SIG-M5 treated with dmso at 0.1 percent for 504 hours (cell line): ENCODE measurements around the gene SYNC.
A peak's percentile ranks its signal among the peaks of the same experiment; 100 is the strongest.
"Not testable (repeated sequence)": the region's sequence is repeated elsewhere in the genome, so short reads cannot be mapped to it uniquely, and the experiment has no call there.

Experiments
- DNase-seq: peaks from one replicate; lab custom pipeline; 2025; ENCODE audit not compliant: unreplicated experiment; lab: John Stamatoyannopoulos, UW

The SYNC gene

DNA sequence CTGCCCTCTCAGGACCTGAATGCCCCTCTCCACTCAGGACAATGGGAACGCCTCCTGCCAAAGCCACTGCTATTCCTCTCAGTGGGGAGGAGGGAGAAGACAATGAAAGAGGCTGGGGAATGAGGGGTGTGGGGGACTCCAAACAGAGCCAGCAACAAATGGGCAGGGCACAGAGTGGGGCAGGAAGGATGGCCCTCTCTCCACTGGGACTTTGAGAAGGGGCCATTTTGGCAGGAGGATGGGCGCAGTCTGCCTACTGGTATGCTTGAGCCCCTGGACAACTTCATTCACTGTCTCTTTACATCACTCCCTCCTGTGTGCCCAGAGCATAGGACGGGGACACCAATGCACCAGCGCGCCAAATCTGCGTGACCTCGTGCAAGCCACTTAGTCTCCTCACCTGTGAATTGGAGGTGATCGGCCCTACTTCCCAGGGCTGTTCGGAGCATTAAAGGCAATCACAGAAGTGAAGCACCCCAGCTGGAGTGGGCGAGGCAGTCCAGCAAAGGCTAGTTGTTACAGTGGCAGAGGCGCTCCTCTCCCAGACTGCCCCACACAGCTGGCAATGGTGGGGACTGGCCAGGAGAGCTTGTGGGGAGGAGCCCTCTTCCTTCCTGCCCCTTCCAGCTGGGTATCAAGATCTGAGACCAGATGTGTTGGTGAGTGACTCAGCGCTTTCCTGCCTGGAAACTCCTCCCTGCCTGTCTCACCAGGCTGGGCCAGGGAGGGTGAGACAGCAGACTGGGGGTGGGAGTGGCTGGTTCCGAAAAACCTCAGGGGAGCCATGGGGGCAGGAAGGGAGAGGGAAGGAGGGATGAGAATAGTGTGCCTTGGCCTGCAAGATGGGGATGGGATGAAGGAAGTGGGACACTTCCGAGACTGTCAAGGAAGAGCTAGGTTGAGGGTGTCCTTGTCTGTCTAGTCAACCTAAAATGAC, 22.4 kb upstream of the SYNC start:
- peak; percentile 66 for DNase-seq

DNA sequence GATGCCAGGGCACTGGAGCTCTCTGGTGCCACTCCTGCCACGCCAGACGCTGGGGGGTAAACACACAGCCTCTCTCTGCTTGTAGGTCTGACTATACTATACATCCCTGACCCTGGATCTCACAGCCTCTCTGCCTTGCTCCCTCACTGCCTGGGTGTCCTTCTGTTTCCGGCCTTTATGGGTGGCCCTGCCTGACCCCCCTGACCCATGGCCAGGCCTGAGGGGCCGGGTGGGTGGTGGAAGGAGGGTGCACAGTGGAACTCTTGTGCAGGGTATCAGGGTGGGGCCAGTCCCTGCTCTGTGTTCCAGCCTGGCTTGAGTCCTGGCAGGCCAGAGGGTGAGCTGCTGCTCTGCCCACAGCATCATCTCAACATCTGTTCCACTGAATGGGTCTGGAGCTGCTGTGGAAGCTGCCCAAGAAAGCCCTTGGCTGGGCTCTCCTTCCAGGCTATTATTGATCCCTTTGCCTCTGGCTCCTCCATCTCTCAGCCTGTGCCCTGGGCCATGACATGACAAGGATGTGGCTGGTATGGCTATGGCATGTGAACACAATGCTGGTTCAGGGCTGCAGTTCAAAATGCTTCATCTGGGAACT, 17.2 kb upstream of the SYNC start:
- DNase-seq, result no peak

DNA sequence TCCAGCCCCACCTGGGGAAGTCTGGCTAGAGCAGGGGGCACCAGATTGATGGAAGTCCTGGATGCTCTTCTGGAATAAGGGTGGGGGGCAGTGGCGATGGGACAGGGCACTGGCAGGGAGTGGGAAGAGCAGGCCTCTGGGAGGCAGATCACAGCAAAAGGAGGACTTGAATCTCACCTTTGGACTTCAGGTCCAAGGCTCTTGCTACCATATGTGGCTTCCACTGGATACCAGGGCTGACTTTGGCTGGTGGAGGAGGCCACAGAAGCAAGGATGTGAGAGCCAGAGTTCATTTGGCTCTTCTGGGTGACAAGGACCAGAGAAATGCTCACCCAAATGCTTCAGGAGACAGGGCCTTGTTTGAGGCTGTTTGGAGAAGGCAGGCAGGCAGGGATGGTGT, 16.0 kb upstream of the SYNC start:
- DNase-seq, result no peak

DNA sequence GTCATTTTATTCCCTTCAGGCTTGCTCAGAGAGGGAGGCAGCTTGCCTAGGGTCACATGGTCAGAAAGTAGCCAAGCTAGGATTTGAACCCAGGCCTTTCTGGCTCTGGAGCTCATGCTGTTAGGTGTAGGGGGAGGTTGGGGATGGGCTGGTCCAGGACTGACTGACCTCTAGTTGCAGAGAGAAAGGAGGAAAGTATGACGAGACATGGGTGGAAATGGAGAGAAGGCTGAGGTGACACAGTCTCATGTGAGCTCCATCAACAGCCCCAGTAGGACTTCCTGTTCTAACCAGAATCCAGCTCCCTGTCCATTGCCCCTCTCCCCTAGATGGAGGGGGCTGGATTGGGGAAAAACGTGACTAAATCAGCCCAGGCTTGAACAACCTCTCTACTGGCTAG, 15.5 kb upstream of the SYNC start:
- DNase-seq, result no peak

DNA sequence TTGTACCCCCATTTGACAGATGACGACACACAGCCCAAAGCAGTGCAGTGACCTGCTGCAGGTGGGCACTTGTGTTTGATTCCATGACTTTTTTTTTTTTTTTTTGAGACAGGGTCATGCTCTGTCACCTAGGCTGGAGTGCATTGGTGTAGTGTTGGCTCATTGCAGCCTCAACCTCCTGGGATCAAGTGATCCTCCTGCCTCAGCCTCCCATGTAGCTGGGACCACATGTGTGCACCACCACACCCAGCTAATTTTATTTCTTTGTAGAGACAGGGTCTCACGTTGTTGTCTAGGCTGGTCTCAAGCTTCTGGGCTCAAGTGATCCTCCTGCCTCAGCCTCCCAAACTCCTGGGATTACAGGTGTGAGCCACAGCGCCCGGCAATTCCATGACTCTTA, 14.9 kb upstream of the SYNC start:
- DNase-seq, result no peak

DNA sequence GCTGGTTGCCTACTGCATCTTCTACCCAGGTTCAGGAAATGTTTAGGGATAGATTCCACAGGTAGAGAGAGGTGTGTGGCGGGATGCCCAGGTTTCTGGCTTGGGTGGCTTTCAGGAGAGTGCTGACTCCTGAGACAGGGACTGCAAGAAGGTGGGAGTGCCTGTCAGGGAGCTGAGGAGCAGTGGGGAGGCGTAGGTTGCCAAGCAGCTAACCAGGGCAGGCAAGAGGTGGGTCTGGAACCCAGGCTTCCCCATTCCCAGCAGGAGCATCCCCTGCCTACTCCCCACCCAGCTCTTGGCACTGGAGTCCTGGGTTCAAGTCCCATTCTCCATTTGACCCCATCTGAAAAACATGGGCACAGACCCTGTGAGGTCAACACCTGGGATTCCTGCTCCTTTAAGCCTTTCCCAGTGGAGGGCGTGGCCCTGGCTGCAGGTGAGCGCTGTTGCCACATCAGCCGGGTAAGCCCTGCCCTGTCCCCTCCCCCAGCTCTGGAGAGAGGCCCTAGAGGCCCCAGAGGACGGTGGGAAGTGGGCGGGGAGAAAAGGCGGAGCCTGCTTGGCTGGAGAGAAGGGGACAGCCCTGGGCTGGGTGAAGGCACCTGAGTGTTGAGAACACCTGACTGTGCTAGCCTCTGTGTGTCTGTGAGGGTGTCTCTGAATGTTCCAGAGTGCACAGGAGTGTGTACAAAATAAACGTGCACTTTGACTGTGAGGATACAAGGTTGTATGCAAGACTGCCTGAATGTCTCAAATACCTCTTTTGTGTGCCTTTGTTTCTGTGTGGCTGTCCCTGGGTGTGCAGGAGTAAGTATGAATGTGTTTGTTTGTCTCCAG, 14.0 kb upstream of the SYNC start:
- DNase-seq, result peak; percentile 59

DNA sequence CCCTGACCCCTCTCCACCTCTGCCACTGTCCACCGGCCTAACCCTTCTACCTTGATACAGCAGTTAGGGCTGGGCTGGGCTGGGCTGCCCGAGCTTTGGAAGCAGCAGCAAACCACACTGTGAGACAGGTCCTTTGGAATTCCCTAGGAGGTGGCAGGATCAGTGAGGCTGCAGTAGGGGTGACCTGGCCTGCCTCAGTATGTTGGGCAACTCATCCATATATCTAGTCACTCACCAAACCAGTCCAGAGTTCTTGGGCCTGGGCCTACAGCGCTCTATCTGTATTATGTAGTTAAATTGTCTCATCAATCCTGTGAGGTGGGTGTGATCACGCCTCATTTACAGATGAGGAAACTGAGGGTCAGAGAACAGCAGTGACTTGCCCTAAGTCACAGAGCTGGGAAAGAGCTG, 13.3 kb upstream of the SYNC start:
- no peak for DNase-seq

DNA sequence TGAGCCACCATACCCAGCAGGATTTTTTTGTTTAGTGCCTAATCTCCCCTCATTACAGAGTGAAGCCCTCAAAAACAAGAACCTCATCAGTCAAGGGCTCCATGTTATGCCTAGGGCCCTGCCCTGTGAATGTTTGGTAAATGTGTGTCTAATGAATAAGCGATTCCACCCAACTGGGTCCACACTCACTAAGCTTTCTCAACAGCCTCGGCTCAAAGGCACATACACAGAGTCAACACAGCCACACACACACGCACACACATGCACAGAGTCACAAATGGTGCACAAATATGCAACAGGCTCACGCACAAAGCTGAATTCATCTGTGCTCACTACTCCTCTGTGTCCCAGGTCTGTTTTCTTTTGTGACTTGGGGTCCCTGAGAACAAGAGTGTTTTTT, 11.7 kb upstream of the SYNC start:
- DNase-seq, result no peak

DNA sequence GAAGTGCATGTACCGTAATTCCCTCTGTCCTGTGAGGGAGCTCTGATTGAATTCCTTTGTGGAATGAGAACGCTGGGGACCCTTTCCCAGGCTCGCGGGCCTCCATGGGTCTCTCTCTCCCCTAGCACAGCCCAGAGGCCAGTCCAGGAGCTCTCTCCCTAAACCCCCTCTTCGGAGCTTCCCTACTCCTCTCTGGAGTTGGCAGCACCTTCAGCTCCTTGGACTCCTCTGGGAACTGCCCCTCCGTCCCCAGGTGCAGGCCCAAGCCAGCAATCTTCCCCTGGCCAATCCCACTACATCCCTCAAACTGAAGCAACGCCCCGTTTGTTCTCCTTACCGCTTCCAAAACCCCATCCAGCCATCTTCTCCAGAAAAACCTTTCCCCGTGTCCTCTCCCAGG, 10.5 kb upstream of the SYNC start:
- no peak for DNase-seq

DNA sequence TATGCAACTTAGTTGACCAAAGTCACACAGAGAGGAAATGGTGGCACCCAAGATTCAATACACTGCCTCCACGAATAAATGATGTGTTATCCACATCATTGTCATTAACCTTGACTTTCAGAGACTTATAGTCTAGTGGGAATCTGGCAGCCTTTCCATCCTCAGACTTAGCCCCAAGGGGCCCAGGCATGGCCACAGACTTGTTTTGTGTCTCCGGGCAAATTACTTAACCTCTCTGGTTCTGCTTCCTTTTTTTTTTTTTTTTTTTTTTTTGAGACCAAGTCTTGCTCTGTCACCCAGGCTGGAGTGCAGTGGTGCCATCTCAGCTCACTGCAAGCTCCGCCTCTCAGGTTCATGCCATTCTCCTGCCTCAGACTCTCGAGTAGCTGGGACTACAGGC, 8.7 kb upstream of the SYNC start:
- DNase-seq, result peak; percentile 26

DNA sequence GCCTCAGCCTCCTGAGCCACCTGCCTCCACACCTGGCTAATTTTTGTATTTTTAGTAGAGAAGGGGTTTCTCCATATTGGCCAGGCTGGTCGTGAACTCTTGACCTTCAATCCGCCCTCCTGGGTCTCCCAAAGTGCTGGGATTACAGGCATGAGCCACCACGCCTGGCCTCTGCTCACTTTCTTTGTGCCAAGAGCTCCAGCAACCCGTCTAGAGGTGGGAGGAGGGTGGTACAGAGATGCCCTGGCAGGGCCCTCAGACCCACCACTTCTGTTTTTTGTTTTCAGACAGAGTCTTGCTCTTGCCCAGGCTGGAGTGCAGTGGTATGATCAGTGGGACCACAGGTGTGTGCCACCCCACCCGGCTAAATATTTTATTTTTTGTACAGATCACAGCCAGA, 6.9 kb upstream of the SYNC start:
- DNase-seq, result no peak

DNA sequence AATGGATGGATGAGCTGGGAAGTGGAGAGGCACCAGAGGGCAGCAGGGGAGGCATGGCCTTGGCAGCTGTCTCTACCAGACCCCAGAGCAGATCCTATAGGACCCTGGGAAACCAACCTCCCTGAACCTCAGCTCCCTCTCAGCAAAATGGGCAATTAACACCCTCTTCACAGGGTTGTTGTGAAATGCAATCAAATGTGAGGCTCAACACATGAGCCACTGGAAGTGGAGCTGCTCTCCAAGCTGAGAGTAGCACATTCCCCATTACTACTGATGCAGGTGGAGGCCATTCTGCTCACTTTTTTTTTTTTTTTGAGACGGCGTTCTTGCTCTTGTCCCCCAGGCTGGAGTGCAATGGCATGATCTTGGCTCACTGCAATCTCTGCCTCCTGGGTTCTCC, 6.5 kb upstream of the SYNC start:
- DNase-seq, result no peak

DNA sequence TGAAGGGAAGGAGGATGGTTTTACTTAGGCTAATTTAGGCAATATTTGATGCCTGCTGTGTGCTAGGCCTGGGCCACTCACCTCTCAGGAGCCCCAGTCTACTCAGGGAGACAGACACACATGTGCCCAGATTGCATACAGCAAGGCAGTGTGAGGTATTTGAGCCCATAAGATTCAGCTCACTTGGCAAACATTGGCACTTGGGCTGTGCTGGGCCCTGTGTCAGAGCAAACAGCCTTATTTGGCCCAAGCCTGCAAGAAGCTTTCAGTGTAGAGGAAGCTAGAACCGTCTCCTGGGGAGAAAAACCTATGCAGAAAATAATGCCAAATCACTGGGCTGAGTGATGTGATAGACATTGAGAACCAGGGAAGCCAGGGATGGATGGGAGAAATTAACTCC, 3.9 kb upstream of the SYNC start:
- DNase-seq, result no peak

DNA sequence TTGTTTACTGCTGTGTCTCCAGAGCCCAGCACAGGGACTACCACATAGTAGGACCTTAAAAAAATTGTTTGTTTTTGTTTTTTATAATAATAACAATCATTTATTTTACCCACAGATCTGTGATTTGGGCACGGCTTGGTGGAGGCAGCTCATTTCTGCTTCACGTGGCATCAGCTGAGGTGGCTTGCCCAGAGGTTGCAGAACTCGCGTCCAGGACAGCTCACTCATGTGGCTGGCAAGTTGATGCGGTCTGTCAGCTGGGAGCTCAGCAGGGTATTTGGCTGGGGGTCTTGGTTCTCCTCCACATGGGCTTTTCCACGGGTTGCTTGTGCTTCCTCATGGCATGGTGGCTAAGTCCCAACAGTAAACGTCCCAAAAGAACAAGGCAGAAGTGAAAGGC, 2.9 kb upstream of the SYNC start:
- no peak for DNase-seq

DNA sequence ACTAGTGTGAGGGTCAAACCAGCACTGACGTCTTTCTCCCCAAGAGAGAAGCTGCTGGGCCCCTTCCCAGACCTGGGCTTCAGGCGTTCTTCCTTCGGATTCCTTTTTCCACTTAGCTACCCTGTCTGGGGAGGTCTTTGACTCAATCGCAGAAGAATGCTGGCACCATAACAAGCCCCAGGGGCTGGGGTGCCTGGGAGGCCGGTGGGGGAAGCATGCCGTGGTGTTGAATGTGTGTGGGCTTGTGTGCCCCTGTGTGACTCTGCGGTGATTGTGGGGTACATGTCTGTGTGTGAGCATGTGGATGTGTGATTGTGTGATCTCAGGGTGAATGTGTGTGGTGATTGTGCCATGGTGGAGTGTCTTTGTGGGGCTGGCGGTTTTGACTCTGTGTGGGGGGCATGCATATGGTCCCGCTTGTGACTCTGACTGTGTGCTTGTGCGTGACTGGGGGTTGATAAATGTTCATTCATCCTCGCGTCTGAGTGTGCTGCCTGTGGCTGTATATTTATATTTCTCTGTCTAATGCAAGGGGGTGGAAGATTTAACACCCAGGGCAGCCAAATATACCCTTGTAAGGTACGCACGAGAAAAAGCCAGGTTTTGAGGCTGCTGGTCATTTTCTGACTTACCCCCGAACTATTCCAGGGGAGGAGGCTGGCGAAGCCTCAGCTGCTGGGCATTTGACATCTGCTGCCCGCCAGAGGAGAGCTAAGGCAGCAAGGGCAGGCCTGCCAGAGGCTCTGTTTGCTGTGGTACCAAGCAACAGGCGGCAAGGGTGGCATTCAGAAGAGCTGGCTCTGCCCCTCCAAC, 1.1 kb upstream of the SYNC start:
- no peak for DNase-seq

DNA sequence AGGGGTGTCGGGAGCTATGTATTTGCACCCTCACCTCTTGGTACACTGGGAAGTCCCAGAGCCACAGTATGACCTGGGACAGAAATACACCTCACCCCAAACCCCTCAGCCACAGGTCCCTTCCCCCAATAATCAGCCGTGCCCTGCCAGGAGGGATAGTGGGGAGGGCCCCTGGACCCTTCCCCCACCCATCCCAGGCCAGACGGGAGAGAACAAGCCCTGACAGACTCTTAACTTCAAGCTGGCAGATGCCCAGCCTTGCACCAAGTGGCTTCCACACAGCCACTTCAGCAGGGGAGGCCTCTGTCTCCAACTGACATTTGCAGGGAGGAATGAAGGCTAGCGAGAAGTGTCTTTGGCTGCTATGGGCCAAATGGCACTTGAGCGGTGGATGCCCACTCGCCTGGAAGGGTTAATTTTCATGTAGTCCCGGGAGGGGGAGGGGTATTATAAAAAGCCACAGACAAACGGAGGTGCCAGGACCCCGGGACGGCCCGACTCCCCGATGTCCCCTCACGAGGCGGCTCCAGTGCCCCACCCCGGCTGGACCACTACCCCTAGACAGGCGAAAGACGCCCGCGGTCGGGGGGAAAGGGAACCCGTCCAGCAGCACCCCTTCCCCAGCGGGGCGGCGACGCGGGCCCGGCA, 495 bp downstream of the SYNC start:
- no peak for DNase-seq

DNA sequence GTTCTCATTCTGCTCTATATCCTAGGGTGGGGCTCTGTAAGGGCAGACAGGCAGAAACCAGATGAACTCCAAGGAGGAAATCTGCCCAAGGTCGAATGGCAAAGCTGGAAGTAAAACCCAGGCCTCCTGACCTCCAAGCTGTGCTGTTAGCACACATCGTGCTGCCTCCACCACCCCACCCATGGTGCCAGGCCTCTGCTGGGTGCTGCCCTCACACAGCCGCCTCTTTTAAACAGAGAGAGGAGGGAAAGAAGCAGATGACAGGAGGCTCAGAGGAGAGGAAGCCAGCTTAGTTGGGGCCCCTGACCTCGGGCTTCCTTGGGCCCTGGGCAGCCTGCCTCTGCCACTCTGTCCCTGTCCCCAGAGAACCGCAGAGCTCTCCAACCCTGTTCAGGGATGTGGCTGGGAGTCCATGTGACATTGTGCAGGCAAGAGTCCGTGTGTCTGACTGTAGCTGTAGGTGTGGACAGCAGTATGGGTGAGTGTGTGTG, 1.1 kb downstream of the SYNC start:
- no peak for DNase-seq

DNA sequence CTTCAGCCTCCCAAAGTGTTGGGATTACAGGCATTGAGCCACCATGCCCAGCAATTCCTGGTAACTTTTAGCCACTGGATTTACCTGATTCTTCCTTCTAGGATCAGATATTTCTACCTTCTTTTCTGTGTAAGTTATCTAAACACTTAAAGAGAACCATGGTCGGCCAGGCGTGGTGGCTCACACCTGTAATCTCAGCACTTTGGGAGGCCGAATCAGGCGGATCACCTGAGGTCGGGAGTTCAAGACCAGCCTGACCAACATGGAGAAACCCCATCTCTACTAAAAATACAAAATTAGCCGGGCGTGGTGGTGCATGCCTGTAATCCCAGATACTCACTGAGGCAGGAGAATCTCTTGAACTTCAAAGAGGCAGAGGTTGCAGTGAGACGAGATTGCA, 5.6 kb downstream of the SYNC start:
- DNase-seq, result not testable (repeated sequence)

DNA sequence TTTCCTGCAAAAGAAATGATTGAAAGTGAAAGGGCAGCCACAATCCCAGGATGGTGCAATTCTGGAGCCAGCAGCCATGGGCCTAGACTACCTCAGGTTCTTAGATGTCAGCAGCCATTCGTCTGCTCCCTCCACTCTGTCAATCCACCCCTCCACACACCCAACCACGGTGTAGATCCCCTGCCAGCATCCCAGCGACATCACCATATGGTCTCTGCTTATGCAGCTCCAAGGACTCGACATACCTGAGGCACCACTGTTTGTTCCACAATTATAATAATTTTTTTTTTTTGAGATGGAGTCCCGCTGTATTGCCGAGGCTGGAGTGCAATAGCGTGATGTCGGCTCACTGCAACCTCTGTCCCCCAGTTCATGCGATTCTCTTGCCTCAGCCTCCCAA, 6.5 kb downstream of the SYNC start:
- no peak for DNase-seq
